Measurements from ENCODE around the gene SPSB1.
A peak's percentile ranks its signal among the peaks of the same experiment; 100 is the strongest.

SPSB1 gene

DNA sequence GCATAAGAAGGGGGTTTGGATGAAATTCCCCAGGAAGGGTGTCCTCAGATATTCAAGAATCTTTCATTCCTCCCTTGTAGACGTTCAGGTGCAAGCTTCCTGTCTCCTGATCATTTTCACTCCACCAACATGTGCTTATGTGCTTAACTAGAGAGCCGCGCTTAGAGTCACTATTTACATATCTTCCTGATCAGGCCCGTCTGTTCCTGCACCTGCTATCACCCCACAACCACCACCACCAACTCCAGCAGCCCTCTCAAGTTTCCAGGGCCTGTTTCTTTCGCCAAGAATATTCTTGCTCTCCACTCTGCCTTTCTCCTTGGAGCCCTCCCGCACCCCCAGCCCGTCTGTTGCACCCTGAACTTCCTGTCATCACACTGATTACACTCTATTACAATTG lies 113.4 kb downstream of the SPSB1 start:
- H3K4me3 ChIP-seq (ENCODE audit: low read depth, low read length) = no peak overlapping the region
- no peak for DNase-seq (ENCODE audit: low read depth)
- TF ChIP-seq, protein P1, sequence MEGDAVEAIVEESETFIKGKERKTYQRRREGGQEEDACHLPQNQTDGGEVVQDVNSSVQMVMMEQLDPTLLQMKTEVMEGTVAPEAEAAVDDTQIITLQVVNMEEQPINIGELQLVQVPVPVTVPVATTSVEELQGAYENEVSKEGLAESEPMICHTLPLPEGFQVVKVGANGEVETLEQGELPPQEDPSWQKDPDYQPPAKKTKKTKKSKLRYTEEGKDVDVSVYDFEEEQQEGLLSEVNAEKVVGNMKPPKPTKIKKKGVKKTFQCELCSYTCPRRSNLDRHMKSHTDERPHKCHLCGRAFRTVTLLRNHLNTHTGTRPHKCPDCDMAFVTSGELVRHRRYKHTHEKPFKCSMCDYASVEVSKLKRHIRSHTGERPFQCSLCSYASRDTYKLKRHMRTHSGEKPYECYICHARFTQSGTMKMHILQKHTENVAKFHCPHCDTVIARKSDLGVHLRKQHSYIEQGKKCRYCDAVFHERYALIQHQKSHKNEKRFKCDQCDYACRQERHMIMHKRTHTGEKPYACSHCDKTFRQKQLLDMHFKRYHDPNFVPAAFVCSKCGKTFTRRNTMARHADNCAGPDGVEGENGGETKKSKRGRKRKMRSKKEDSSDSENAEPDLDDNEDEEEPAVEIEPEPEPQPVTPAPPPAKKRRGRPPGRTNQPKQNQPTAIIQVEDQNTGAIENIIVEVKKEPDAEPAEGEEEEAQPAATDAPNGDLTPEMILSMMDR (conservative IDR thresholded peaks at IDR 0.05; ENCODE audit: low read depth, low read length) = no peak

DNA sequence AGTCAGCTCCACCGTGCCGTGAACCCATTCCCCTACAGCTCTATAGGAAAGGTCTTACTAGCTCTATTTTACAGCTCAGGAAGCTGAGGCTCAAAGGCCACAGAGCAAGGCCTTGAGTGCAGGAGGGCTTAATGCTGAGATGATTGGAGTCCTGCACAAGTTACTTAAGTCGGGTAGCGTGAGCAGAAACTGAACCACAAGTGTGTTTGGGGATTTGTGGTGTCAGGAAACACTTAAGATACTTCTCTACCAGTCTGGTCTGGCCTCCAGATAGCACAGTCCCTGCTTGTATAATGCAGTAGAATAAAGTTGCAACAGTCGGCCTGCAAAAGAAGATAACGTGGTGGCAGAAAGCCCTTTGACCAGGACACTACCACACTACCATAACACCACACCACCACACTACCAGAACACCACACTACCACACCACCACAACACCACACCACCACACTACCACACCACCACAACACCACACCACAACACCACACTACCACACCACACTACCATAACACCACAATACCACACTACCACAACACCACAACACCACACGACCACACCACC lies 118.1 kb downstream of the SPSB1 start:
- DNase-seq (ENCODE audit: low read depth) = peak; percentile 66
- TF ChIP-seq, protein P1 (conservative IDR thresholded peaks at IDR 0.05; ENCODE audit: low read depth, low read length) = no peak
- no peak overlapping the region for H3K4me3 ChIP-seq (ENCODE audit: low read depth, low read length)

DNA sequence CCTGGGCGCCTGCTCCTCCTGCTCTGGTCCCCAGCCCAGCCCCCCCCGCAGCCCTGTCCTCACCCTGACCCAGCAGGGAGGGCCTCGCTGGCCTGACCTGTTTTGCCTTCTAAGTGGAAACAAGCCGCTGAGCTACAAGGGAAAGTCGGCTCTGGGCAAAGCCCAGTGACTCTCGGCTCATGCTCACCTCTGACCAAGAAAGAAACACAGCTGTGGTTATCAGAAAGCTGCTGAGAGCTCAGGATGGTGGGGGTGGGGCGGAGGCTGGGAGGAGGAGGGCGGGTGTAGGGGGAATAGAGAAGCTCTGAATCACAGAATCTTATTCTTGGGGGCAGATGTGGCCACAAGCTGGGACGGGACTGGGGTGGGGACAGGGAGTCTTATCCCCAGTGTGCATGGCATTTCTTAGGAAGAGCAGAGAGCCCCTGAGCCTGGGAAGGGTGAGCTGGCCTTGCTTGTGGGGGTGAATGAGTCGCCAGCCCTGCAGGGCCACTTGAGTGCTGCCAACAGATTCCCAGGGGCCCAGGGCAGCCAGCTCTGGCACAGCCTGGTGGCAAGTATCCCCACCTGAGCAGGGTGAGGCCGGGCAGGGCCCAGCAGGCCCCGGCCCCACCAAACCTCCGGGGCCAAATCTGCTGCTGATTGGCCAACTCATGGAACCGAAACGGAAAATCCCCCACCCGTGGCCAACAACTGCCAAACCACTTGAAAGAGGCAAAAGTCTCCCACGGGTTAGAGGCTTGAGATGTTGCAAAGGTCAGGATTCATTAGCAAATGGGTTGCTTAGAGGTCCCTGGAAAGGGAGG lies 120.6 kb downstream of the SPSB1 start:
- peak; percentile 97 for DNase-seq (ENCODE audit: low read depth)
- H3K4me3 ChIP-seq (ENCODE audit: low read depth, low read length) = no peak overlapping the region
- TF ChIP-seq, protein P1 (conservative IDR thresholded peaks at IDR 0.05; ENCODE audit: low read depth, low read length) = no peak

DNA sequence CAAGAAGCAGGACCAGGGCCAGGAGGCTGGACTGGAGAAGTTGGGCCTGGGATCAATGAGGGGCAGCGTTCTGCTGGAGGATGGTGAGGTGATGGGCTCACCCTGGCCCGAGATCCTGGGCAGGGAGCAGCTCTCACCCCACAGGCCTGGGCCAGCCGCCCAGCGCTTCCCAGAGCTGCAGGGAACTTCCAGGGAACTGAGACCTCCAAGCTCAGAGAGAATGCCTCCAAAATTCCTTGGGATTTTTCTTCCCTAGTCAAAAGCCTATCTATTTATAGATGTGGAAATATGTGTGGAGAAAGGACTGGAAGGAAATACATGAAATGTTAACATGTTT lies 121.2 kb downstream of the SPSB1 start:
- TF ChIP-seq, protein P1 (conservative IDR thresholded peaks at IDR 0.05; ENCODE audit: low read depth, low read length) = no peak
- H3K4me3 ChIP-seq (ENCODE audit: low read depth, low read length) = no peak overlapping the region
- no peak for DNase-seq (ENCODE audit: low read depth)

DNA sequence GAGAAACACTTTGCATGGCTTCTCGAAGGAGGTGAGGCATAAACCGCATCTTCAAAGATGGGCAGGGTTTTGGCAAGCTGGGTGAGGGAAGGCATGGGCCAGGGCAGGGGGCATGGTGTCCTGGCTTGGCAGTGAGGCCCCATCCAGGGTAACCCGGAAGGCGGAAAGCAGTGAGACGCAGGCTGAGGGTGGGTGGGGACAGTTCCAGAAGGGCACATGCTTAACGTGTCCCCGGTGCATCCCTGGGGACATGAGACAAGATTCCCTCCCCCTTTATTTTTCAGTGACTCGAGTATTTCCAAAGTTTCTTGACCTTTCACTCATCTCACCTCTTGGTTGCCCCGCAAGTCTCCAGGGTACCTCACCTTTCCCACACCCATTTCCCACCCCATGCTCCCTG lies 123.8 kb downstream of the SPSB1 start:
- H3K4me3 ChIP-seq (ENCODE audit: low read depth, low read length) = no peak overlapping the region
- TF ChIP-seq, protein P1 (conservative IDR thresholded peaks at IDR 0.05; ENCODE audit: low read depth, low read length) = no peak
- no peak for DNase-seq (ENCODE audit: low read depth)

DNA sequence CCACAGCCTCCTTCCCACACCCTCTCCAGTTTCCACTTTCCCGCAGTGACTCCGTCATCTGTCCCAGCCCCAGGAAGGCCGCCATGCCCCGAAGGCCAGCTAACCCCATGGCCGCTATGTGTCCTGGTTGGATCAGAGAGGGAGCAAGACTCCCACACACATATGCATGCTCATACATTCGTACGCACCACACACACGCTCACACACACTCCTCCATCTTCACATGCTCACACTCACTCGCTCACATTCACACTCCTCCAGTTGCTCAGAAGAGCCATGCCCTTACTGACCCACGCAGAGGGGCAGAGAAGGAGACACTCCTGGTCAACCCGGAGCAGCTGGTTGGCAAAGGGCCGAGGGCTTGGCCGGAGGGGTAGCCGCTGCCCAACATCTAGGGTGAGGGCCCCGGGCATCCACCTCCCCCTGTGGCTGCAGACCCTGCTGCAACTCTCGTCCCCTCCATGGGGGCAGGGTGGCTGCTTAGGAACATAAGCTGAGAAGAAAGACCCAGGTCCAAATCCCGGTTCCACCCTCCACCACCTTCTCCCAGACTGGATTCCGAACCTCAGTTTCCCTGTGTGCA lies 124.3 kb downstream of the SPSB1 start:
- H3K4me3 ChIP-seq (ENCODE audit: low read depth, low read length) = no peak overlapping the region
- DNase-seq (ENCODE audit: low read depth) = no peak
- TF ChIP-seq, protein P1 (conservative IDR thresholded peaks at IDR 0.05; ENCODE audit: low read depth, low read length) = no peak
